Stimulated activated CD8-positive, alpha-beta memory T cell treated with anti-CD3 and anti-CD28 coated beads, Interleukin-7, amount 100 ng/mL, for 4 hours (primary cell): ENCODE measurements around the gene GOLGA8J.
"Not testable (repeated sequence)": the region's sequence is repeated elsewhere in the genome, so short reads cannot be mapped to it uniquely, and the experiment has no call there.

Source experiments
- DNase-seq, 2 donors: peaks; one replicate each; pipeline ENCODE4 v3.0.0-alpha.2; 2020; ENCODE audit warnings: low read depth in 2 of 2

The GOLGA8J gene

GRCh38 chr15:30073915-30074314 is 8.8 kb upstream of the GOLGA8J start:
- no peak for DNase-seq

DNA sequence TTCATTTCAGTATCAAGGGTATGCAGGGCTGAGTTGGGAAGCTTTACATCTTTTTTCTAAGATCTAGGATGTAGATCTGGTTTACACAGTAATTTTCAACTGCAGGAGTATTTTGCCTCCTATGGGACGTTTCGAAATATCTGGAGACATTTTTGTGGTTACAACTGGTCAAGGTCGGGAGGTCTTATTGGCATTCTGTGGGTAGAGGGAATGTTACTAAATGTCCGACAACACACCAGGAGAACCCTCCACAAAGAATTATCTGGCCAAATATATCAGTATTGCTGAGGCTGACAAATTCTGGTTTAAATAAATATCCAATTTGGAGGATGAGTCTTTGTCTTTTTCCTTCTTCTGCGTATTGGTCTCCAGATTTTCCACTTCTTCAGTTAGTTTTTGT is 1.9 kb upstream of the GOLGA8J start:
- DNase-seq, result not testable (repeated sequence)

DNA sequence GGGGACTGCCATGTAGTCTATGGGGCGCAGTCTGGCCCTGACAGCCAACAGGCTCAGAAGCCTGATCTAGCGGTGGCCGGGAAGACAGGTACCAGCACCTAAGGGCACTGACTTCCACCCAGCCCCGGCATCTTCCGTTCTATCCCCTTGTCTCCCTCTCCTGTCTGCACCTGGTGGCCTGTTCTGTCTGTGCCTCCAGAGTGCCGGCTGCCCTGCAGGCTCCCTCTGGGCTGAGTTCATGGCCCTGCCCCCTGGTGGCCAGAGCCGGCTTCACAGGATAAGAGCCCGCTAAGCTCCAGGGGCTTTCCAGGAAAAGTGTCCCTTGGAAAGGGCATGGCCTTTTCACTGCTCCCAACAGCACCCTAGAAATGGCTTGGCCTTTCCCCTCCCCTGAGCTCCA is 15.1 kb downstream of the GOLGA8J start:
- not testable (repeated sequence) for DNase-seq

DNA sequence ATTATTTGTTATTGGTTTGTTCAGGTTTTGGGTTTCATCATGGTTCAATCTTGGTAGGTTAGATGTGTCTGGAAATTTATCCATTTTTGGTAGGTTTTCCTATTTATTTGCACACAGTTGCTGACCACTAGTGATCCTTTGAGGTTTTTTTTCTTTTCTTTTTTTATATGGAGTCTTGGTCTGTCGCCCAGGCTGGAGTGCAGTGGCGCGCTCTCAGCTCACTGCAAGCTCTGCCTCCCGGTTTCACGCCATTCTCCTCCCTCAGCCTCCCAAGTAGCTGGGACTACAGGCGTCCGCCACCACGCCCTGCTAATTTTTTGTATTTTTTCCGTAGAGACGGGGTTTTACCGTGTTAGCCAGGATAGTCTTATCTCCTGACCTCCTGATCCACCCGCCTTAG is 20.1 kb downstream of the GOLGA8J start:
- DNase-seq, result not testable (repeated sequence)

GRCh38 chr15:30103941-30104507 is 21.3 kb downstream of the GOLGA8J start:
- DNase-seq, result not testable (repeated sequence)

DNA sequence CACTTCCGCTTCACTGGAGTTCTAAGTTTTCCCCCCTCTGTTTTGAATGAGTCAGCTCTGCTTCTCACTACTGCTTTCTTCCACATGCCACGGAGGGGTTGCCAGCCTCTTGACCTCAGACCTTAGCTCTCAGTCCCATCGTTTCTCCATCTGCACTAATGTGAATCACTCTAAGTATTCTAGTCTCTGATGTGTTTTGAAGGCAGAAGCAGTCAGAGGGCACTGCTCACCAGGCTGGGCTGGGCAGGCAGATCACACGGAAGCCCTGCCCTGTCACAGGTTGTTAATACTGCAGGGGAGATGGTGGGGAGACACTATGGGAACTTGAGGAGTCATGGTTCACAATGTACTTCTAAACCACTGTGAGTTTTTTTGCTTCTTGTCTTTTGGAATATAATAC is 27.8 kb downstream of the GOLGA8J start:
- not testable (repeated sequence) for DNase-seq

GRCh38 chr15:30130066-30130465 is 47.3 kb downstream of the GOLGA8J start:
- DNase-seq, result not testable (repeated sequence)

- DNase-seq, result not testable (repeated sequence)
These were observed 52.0 kb downstream of the GOLGA8J start, which contains the start of gene GOLGA8T for GRCh38 chr15:30134751-30135150. TSS of gene GOLGA8T (plus strand) at chr15:30135051. CDS start at chr15:30135149, 98 bp downstream.
